A549 (cell line): ENCODE results near the gene LRRC37A3. TPM values are rescaled to one million over a fixed set of nuclear protein-coding genes. Genes with fewer than 3 reads are reported as not detected.
A peak's percentile ranks its signal among the peaks of the same experiment; 100 is the strongest.
"Not testable (repeated sequence)": the region's sequence is repeated elsewhere in the genome, so short reads cannot be mapped to it uniquely, and the experiment has no call there.

Source experiments
- ATAC-seq, 2 experiments: fragments of 200-7000 bp in 1 of 2; fragments of >200 bp in 1 of 2; cut with Nextera tagmentation in 1 of 2; cut with Tn5 transposase in 1 of 2; 3 replicates each; pipeline versions ENCODE4 v1.8.0 to v1.9.1; 2018 to 2020; ENCODE audit warnings: mild to moderate bottlenecking in 1 of 2, moderate library complexity in 1 of 2
- CTCF ChIA-PET: fragments of 300-600 bp; sonication (Branson Sonifier 250); formaldehyde crosslinking; extraction: SDS; loops from one replicate; lab custom pipeline; 2021; ENCODE audit warnings: antibody characterized with exemption, inconsistent platforms; lab: Yijun Ruan, JAX
- POLR2A ChIA-PET: fragments of 350-600 bp; formaldehyde crosslinking; extraction: SDS; loops from one replicate; lab custom pipeline; 2021; ENCODE audit warnings: antibody characterized with exemption, inconsistent platforms; lab: Yijun Ruan, JAX
- DNase-seq, 2 experiments: peaks; one replicate each; pipeline versions ENCODE4 v3.0.0 to v3.0.0-alpha.2; 2011 to 2016; ENCODE audit warnings: low read depth in 1 of 2, low spot score in 1 of 2
- FAIRE-seq: peaks from 2 replicates; lab custom pipeline; 2011; peaks lifted over from hg19 to GRCh38; lab: Jason Lieb, UNC
- H3K27ac ChIP-seq, 2 experiments: fragments of >200 bp; sonication (Bioruptor Twin); formaldehyde crosslinking; 3 replicates each; pipeline ENCODE4 v1.5.1; 2016 to 2017
- H3K4me1 ChIP-seq: fragments of >200 bp; sonication (Bioruptor Twin); formaldehyde crosslinking; 3 replicates; pipeline ENCODE4 v1.6.1; 2016
- H3K4me2 ChIP-seq: fragments of >200 bp; sonication (Bioruptor Twin); formaldehyde crosslinking; 3 replicates; pipeline ENCODE4 v1.6.1; 2016
- H3K4me3 ChIP-seq: fragments of >200 bp; sonication (Bioruptor Twin); formaldehyde crosslinking; 3 replicates; pipeline ENCODE4 v1.5.1; 2016
- H3K9me3 ChIP-seq: fragments of >200 bp; sonication (Bioruptor Twin); formaldehyde crosslinking; 3 replicates; pipeline ENCODE4 v1.6.1; 2016
- BCL3 ChIP-seq: fragments of >200 bp; sonication (Bioruptor Twin); formaldehyde crosslinking; IDR thresholded peaks from 3 replicates; pipeline ENCODE4 v1.6.1; 2016
- CEBPB ChIP-seq, 2 experiments: fragments of >200 bp in 1 of 2; sonication (Bioruptor Twin) in 1 of 2; formaldehyde crosslinking in 1 of 2; IDR thresholded peaks; 2 replicates each; pipeline ENCODE4 v1.6.1; 2012 to 2016
- CTCF ChIP-seq: fragments of >200 bp; sonication (Bioruptor Twin); formaldehyde crosslinking; IDR thresholded peaks from 3 replicates; pipeline ENCODE4 v1.5.1; 2016
- ESRRA ChIP-seq: fragments of 150-350 bp; IDR thresholded peaks from 2 replicates; pipeline ENCODE4 v1.6.1; 2014; ENCODE audit warnings: mild to moderate bottlenecking, low read length, borderline replicate concordance
- GATA3 ChIP-seq: IDR thresholded peaks from 2 replicates; pipeline ENCODE4 v1.6.1; 2012; ENCODE audit warnings: borderline replicate concordance
- HOXA7 ChIP-seq: fragments of 250-450 bp; sonication (Bioruptor Pico); IDR thresholded peaks from 2 replicates; pipeline ENCODE4 v1.5.0; 2020; ENCODE audit warnings: mild to moderate bottlenecking, moderate library complexity
- JUNB ChIP-seq: fragments of >200 bp; sonication (Bioruptor Twin); formaldehyde crosslinking; IDR thresholded peaks from 2 replicates; pipeline ENCODE4 v1.6.1; 2016
- KDM5A ChIP-seq: fragments of 200-600 bp; sonication (generic); IDR thresholded peaks from 2 replicates; pipeline ENCODE4 v1.6.1; 2016; ENCODE audit warnings: antibody characterized with exemption, mild to moderate bottlenecking
- MAZ ChIP-seq: fragments of 150-350 bp; IDR thresholded peaks from 2 replicates; pipeline ENCODE4 v1.6.1; 2014; ENCODE audit warnings: antibody characterized with exemption, low read depth, low read length, borderline replicate concordance
- MYC ChIP-seq: IDR thresholded peaks from 2 replicates; pipeline ENCODE4 v1.6.1; 2012; ENCODE audit warnings: mild to moderate bottlenecking, inconsistent platforms, low read length, improper control_type of control experiment, borderline replicate concordance
- NFE2L2 ChIP-seq: fragments of 150-350 bp; conservative IDR thresholded peaks from 2 replicates; pipeline ENCODE4 v1.6.1; 2014; ENCODE audit warnings: low read length
- NPAS2 ChIP-seq: fragments of 250-450 bp; sonication (Bioruptor Pico); IDR thresholded peaks from 2 replicates; pipeline ENCODE4 v1.8.0; 2022; ENCODE audit warnings: mild to moderate bottlenecking, moderate library complexity, borderline replicate concordance
- PBX3 ChIP-seq: IDR thresholded peaks from 2 replicates; pipeline ENCODE4 v1.6.1; 2012
- RAD21 ChIP-seq, 2 experiments: fragments of >200 bp in 1 of 2; sonication (Bioruptor Twin) in 1 of 2; formaldehyde crosslinking in 1 of 2; IDR thresholded peaks in 1 of 2; conservative IDR thresholded peaks in 1 of 2; 2 replicates in 1 of 2; 3 replicates in 1 of 2; pipeline ENCODE4 v1.6.1; 2012 to 2018; ENCODE audit warnings: inconsistent platforms in 1 of 2
- ZC3H11A ChIP-seq: fragments of 450-650 bp; IDR thresholded peaks from 2 replicates; pipeline ENCODE4 v1.6.1; 2014; ENCODE audit warnings: antibody characterized with exemption, mild to moderate bottlenecking
- WGBS: methylation state at CpG from one replicate; pipeline ENCODE4 v1.1.6; 2017; ENCODE audit errors: missing lambda C conversion rate; 5-methylcytosine and 5-hydroxymethylcytosine counted together
- polyA plus RNA-seq, 4 experiments: library from polyadenylated mRNA; depleted of rRNA in 3 of 4; stranded (reverse); fragments of >200 nt; fragmentation: RNase III in 1 of 4; extraction: RNeasy Plus Mini Kit Qiagen cat#74134 plus additional on column Dnase treatment in 1 of 4; gene quantifications; 2 replicates in 3 of 4; 3 replicates in 1 of 4; pipeline ENCODE4 v1.2.3, GENCODE V29; 2011 to 2017

LRRC37A3 gene
- polyA plus RNA-seq, 2 of the 4 experiments (the other 2 are of a cell fraction) = 2.7 to 4.9 TPM

GRCh38 chr17:64938290-64938689 lies 19.0 kb upstream of the LRRC37A3 start:
- no peaks in the 10 kb centered on the region for H3K9me3 ChIP-seq
- DNase-seq (no peak), FAIRE-seq (no peak), ATAC-seq (no peak)
- CTCF ChIA-PET = interaction anchor here (0.8 to 10.9 kb wide), 7 partner anchors 9 to 260 kb away, joined by 4 to 125 read pairs (median 6); partner anchors contain the start of gene LRRC37A3
- no peak overlapping the region for H3K4me3 ChIP-seq
- H3K4me2 ChIP-seq = no peak overlapping the region
- POLR2A ChIA-PET = interaction anchor here (0.8 kb wide), 1 partner anchor 19 kb away, joined by 3 read pairs; the partner anchor contains the start of gene LRRC37A3
- TF ChIP-seq JUNB (no peak), MAZ (no peak), BCL3 (no peak), CEBPB (IDR thresholded peaks at IDR 0.05) (no peak), PBX3 (no peak), NFE2L2 (no peak), MYC (no peak), GATA3 (no peak), ZC3H11A (no peak), NPAS2 (CRISPR knock-in tag) (no peak)
- no peak overlapping the region for H3K27ac ChIP-seq
- H3K4me1 ChIP-seq = peaks cover 13% of the 10 kb centered on the region

- no peaks in the 10 kb centered on the region for H3K9me3 ChIP-seq
- H3K4me1 ChIP-seq = peaks cover 13% of the 10 kb centered on the region
- 87% methylated on average over 10 of the region's 10 CpGs for WGBS
- no peak overlapping the region for H3K27ac ChIP-seq
- H3K4me2 ChIP-seq = no peak overlapping the region
- ChIA-PET POLR2A (no interaction called here), CTCF (interaction anchor here (10.9 kb wide), 1 partner anchor 25 kb away, joined by 125 read pairs; no protein-coding TSS in a partner anchor)
- H3K4me3 ChIP-seq = no peak overlapping the region
- ATAC-seq = no peak
- no peak for FAIRE-seq
- no peak for DNase-seq
- TF ChIP-seq RAD21 (conservative IDR thresholded peaks at IDR 0.05 in 1 of 2, IDR thresholded peaks at IDR 0.05 in 1 of 2) = no peak
- no peak for TF ChIP-seq CTCF
- TF ChIP-seq HOXA7 (CRISPR knock-in tag) = no peak
- TF ChIP-seq ESRRA = no peak
- no peak for TF ChIP-seq KDM5A
- TF ChIP-seq, all 56 proteins: peak for 0
Measured at GRCh38 chr17:64936117-64936516, 16.8 kb upstream of the LRRC37A3 start.

- DNase-seq, H3K9me3 ChIP-seq, ATAC-seq, H3K4me2 ChIP-seq, POLR2A ChIA-PET, H3K4me3 ChIP-seq, FAIRE-seq: not testable (repeated sequence)
- Histone ChIP-seq H3K4me1 (peaks cover 27% of the 10 kb centered on the region), H3K27ac (peak overlapping the region in 1 of 2 experiments; percentile 38; a peak in 1 of 6 replicates)
- WGBS = 88% methylated on average over 6 of the region's 6 CpGs
- CTCF ChIA-PET = interaction anchor here (1.5 kb wide), 1 partner anchor 28 kb away, joined by 3 read pairs; no protein-coding TSS in a partner anchor
Measured at GRCh38 chr17:64934284-64934778, 15.1 kb upstream of the LRRC37A3 start.

GRCh38 chr17:64932850-64933249 lies 13.6 kb upstream of the LRRC37A3 start:
- 83% methylated on average over 3 of the region's 3 CpGs for WGBS
- POLR2A ChIA-PET, ATAC-seq, H3K4me2 ChIP-seq, FAIRE-seq, H3K27ac ChIP-seq, H3K9me3 ChIP-seq, DNase-seq, H3K4me3 ChIP-seq: not testable (repeated sequence)
- CTCF ChIA-PET = interaction anchor here (0.7 kb wide), 1 partner anchor 168 kb away, joined by 3 read pairs; no protein-coding TSS in a partner anchor
- peaks cover 31% of the 10 kb centered on the region for H3K4me1 ChIP-seq

- POLR2A ChIA-PET, FAIRE-seq, ATAC-seq, H3K4me3 ChIP-seq, H3K9me3 ChIP-seq, DNase-seq: not testable (repeated sequence)
- Histone ChIP-seq H3K4me2 (peak overlapping the region; percentile 18; the same call in 1 of the 3 replicates), H3K27ac (peak overlapping the region; percentile 29 to 45; a peak in 4 of 6 replicates), H3K4me1 (peaks cover 39% of the 10 kb centered on the region)
- WGBS = 77% methylated on average over 7 of the region's 7 CpGs
- CTCF ChIA-PET = interaction anchor here (1.0 kb wide), 1 partner anchor 10 kb away, joined by 4 read pairs; no protein-coding TSS in a partner anchor
Measured at GRCh38 chr17:64930374-64930773, 11.1 kb upstream of the LRRC37A3 start.
